Nephron progenitor cell (in vitro differentiated cells): Measurements from ENCODE around the gene TPM1.

Source experiments
- DNase-seq: peaks from one replicate; pipeline ENCODE4 v3.0.0; 2021
- H3K27ac Mint-ChIP-seq: 2 replicates; pipeline ENCODE4 v1.8.0; 2021; ENCODE audit warnings: mild to moderate bottlenecking, moderate library complexity, mixed read lengths
- H3K27me3 Mint-ChIP-seq: 2 replicates; pipeline ENCODE4 v1.8.0; 2021; ENCODE audit warnings: mild to moderate bottlenecking, low read depth, mixed read lengths; ENCODE audit not compliant: poor library complexity
- H3K36me3 Mint-ChIP-seq: 2 replicates; pipeline ENCODE4 v1.8.0; 2021; ENCODE audit warnings: low read depth, mixed read lengths
- H3K4me1 Mint-ChIP-seq: 2 replicates; pipeline ENCODE4 v1.8.0; 2021; ENCODE audit warnings: mixed read lengths
- H3K4me3 Mint-ChIP-seq: 2 replicates; pipeline ENCODE4 v1.8.0; 2021; ENCODE audit warnings: mild to moderate bottlenecking, moderate library complexity, mixed read lengths
- H3K9me3 Mint-ChIP-seq: 2 replicates; pipeline ENCODE4 v1.8.0; 2021; ENCODE audit warnings: mild to moderate bottlenecking, moderate library complexity, mixed read lengths
- TF ChIP-seq, protein P1 (sequence below): fragments of 200-600 bp; sonication (generic); IDR thresholded peaks from 2 replicates; pipeline ENCODE4 v1.5.0; 2021; ENCODE audit warnings: antibody characterized with exemption

TPM1 gene

DNA sequence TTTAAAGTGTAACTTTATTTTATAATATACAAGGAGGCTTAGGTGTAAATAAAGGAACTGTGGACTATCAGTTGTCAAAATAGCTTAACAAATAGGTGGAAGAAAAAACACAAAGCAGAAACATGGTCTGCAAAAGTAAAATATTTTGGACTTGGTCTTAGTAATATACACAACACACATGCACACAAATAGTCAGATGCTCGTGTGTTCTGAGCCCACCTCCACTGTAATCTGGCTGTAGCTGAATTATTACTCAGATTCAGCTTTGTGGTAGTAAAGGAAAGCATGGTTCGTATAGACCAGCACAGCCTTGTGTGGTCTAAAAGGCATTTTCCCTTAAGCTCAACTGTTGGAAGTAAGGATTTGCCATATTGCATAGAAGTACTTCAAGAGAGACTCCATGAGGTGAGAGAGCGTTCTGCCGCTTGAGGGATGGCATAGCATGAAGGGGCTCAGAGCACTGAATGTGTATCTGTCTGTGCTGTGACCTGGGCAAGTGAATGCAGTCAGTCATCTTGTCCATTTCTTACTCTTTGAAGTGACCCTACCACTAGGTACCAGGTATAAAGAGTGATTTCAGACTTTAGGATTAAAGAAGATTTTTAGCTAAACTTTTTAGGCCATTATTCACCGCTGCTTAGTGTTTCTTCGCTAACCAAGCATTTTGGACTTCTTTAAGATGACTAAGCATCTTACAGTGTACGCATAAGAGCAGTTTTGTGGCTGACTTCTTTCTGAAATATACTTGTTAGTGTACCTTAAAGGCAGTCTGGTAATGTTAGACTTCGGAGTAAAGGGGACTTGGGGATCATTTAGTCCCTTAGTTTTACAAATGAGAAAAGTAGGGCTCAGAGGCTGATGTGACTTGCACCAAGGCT is 15.2 kb downstream of the TPM1 start:
- peaks cover 64% of the 10 kb centered on the region for H3K36me3 Mint-ChIP-seq
- no peaks in the 10 kb centered on the region for H3K27me3 Mint-ChIP-seq
- no peak overlapping the region for H3K4me3 Mint-ChIP-seq
- TF ChIP-seq, protein P1, sequence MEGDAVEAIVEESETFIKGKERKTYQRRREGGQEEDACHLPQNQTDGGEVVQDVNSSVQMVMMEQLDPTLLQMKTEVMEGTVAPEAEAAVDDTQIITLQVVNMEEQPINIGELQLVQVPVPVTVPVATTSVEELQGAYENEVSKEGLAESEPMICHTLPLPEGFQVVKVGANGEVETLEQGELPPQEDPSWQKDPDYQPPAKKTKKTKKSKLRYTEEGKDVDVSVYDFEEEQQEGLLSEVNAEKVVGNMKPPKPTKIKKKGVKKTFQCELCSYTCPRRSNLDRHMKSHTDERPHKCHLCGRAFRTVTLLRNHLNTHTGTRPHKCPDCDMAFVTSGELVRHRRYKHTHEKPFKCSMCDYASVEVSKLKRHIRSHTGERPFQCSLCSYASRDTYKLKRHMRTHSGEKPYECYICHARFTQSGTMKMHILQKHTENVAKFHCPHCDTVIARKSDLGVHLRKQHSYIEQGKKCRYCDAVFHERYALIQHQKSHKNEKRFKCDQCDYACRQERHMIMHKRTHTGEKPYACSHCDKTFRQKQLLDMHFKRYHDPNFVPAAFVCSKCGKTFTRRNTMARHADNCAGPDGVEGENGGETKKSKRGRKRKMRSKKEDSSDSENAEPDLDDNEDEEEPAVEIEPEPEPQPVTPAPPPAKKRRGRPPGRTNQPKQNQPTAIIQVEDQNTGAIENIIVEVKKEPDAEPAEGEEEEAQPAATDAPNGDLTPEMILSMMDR = no peak
- DNase-seq = no peak
- H3K4me1 Mint-ChIP-seq = peaks cover 49% of the 10 kb centered on the region
- H3K27ac Mint-ChIP-seq = no peak overlapping the region
- no peaks in the 10 kb centered on the region for H3K9me3 Mint-ChIP-seq

DNA sequence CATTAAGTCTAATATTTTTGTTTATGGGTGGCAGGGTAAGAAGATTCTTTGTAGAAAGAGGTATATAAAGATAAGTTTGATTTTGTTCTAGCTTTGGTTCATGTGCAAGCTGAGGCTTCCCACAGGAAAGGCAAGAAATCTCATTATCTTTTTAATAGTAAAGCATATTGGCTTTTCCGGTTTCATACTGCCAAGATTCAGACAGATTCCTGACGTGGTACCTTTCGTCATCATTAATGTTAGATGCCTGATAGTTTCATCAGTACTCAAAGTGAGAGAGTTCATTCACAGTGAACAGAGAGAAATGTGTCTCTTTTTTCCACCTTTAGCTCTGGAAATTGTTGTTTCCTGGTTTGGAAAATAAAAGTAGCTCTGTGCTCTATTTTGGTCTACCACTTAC is 16.5 kb downstream of the TPM1 start:
- Mint-ChIP-seq H3K27ac (no peak overlapping the region), H3K4me1 (peaks cover 44% of the 10 kb centered on the region), H3K4me3 (no peak overlapping the region), H3K36me3 (peaks cover 78% of the 10 kb centered on the region), H3K9me3 (no peaks in the 10 kb centered on the region), H3K27me3 (no peaks in the 10 kb centered on the region)
- no peak for DNase-seq
- TF ChIP-seq, protein P1 = no peak

DNA sequence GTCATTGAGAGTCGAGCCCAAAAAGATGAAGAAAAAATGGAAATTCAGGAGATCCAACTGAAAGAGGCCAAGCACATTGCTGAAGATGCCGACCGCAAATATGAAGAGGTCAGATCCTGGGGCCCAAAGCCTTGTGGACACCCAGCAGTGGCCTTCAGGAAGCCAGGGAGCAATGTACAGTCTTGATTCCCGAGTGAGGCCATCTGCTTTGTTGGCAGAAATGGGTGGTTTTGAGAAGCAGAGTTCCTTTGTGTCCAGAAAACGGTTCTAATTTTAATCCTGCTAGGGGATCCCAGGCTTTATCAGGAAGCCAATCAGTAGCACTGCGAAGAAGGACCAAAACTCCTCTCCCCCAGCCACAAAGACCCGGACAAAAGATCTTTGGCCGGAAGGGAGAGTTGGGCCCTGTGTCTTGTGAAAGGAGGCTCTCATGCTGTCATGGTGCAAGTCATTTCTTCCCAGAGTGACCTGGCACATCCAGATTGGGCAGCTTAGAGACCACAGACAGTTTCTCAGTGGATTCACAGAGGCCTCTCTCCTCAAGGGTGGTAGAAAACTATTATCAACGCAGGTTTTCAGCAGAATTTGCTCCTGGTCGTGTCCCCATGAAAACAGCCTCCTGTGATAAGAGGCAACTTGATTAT is 17.1 kb downstream of the TPM1 start:
- Mint-ChIP-seq H3K27ac (no peak overlapping the region), H3K4me3 (no peak overlapping the region), H3K27me3 (no peaks in the 10 kb centered on the region), H3K36me3 (peaks cover 80% of the 10 kb centered on the region), H3K9me3 (no peaks in the 10 kb centered on the region), H3K4me1 (peaks cover 40% of the 10 kb centered on the region)
- TF ChIP-seq, protein P1 = no peak
- no peak for DNase-seq

DNA sequence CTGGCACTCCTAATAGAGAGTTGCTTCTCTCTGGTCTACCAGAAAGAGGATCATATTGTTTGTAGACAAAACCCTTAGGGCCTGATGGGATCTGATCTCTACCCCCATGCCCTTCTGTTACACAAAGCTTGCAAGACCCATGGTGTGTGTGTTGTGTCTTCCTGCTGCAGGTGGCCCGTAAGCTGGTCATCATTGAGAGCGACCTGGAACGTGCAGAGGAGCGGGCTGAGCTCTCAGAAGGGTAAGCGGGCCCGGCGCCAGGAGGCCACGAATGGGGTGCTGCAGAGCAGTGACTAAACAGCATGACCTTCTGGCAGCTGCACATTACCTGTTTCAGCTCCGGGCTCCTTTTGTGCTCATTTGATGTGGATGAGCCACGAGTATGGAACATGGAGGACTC is 18.2 kb downstream of the TPM1 start:
- H3K27ac Mint-ChIP-seq = peak overlapping the region; percentile 24
- no peaks in the 10 kb centered on the region for H3K9me3 Mint-ChIP-seq
- peaks cover 90% of the 10 kb centered on the region for H3K36me3 Mint-ChIP-seq
- H3K4me3 Mint-ChIP-seq = no peak overlapping the region
- no peaks in the 10 kb centered on the region for H3K27me3 Mint-ChIP-seq
- H3K4me1 Mint-ChIP-seq = peaks cover 36% of the 10 kb centered on the region
- DNase-seq = no peak
- TF ChIP-seq, protein P1 = no peak

DNA sequence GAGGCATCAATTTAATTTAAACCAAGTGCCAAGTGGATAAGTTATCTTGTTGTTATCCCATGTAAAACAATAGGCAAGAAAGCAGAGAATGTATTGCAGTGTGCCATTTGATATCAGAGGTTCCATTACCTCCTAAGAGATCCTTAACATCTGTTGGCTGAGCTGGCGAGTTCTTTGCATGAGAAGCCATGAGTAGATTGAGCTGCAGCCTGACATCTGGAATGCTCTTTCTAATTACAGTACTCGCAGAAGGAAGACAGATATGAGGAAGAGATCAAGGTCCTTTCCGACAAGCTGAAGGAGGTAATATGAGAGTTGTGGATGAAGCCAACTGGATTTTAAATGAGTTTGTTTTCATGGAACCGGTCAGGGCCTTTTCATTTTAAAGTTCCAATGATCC is 19.4 kb downstream of the TPM1 start:
- Mint-ChIP-seq H3K4me3 (no peak overlapping the region), H3K27ac (peak overlapping the region; percentile 80), H3K9me3 (no peaks in the 10 kb centered on the region), H3K4me1 (peaks cover 42% of the 10 kb centered on the region), H3K27me3 (no peaks in the 10 kb centered on the region), H3K36me3 (peaks cover 89% of the 10 kb centered on the region)
- DNase-seq = no peak
- TF ChIP-seq, protein P1 = no peak
